H1 (cell line): Measurements from ENCODE around the gene GAPDH. TPM values are rescaled to one million over a fixed set of nuclear protein-coding genes. Genes with fewer than 3 reads are reported as not detected.

Source experiments
- CTCF ChIA-PET: fragments of 300-600 bp; sonication (Branson Sonifier 250); formaldehyde crosslinking; loops from one replicate; lab custom pipeline; 2021; ENCODE audit not compliant: partially characterized antibody; lab: Charles Lee
- POLR2A ChIA-PET: fragments of 300-600 bp; sonication (Branson Sonifier 250); formaldehyde crosslinking; loops from one replicate; lab custom pipeline; 2021; ENCODE audit warnings: inconsistent platforms; ENCODE audit not compliant: partially characterized antibody; lab: Charles Lee
- DNase-seq, 2 experiments: peaks; one replicate each; pipeline versions ENCODE4 v3.0.0 to v3.0.0-alpha.2; 2010 to 2022; ENCODE audit warnings: low spot score in 2 of 2, low read depth in 1 of 2, mixed read lengths in 1 of 2
- FAIRE-seq: peaks from 2 replicates; lab custom pipeline; 2011; peaks lifted over from hg19 to GRCh38; lab: Jason Lieb, UNC
- H2AFZ ChIP-seq: 2 replicates; pipeline ENCODE4 v1.8.1; 2012; ENCODE audit warnings: low read length, inconsistent platforms
- H2AK5ac ChIP-seq: 2 replicates; pipeline ENCODE4 v1.6.1; 2013; ENCODE audit warnings: low read depth, low read length
- H2BK120ac ChIP-seq: replicated peaks from 2 replicates; pipeline ENCODE3; 2013; ENCODE audit warnings: low read depth, low read length, inconsistent platforms
- H2BK12ac ChIP-seq: 2 replicates; pipeline ENCODE4 v1.6.1; 2013; ENCODE audit warnings: low read depth, low read length
- H2BK15ac ChIP-seq: 2 replicates; pipeline ENCODE4 v1.6.1; 2013; ENCODE audit warnings: low read length
- H2BK20ac ChIP-seq: 2 replicates; pipeline ENCODE4 v1.6.1; 2013; ENCODE audit warnings: low read length
- H2BK5ac ChIP-seq: 2 replicates; pipeline ENCODE4 v1.6.1; 2013; ENCODE audit warnings: low read depth, low read length
- H3K14ac ChIP-seq: 2 replicates; pipeline ENCODE4 v1.6.1; 2013; ENCODE audit warnings: inconsistent platforms; ENCODE audit not compliant: insufficient read length
- H3K18ac ChIP-seq: 2 replicates; pipeline ENCODE4 v1.6.1; 2013; ENCODE audit warnings: low read length; ENCODE audit errors: extremely low read depth
- H3K23ac ChIP-seq: 2 replicates; pipeline ENCODE4 v1.6.1; 2013; ENCODE audit warnings: inconsistent platforms; ENCODE audit not compliant: insufficient read length
- H3K23me2 ChIP-seq: 2 replicates; pipeline ENCODE4 v1.6.1; 2013; ENCODE audit warnings: low read depth, low read length
- H3K27ac ChIP-seq: 2 replicates; pipeline ENCODE4 v1.6.1; 2011; ENCODE audit warnings: low read depth, low read length, inconsistent platforms
- H3K27me3 ChIP-seq, 4 experiments: replicated peaks in 1 of 4; 1 replicate in 1 of 4; 2 replicates in 3 of 4; pipeline versions ENCODE4 v1.6.1 to v1.8.1; 2011 to 2013; ENCODE audit warnings: low read length in 3 of 4, mild to moderate bottlenecking in 3 of 4, inconsistent platforms in 2 of 4, mixed read lengths in 2 of 4, moderate library complexity in 1 of 4; ENCODE audit not compliant: control insufficient read depth in 3 of 4, insufficient read depth in 3 of 4; ENCODE audit errors: extremely low read depth in 1 of 4
- H3K36me3 ChIP-seq, 4 experiments: 2 replicates each; pipeline versions ENCODE4 v1.6.1 to v1.8.1; 2011 to 2013; ENCODE audit warnings: mild to moderate bottlenecking in 4 of 4, low read length in 3 of 4, moderate library complexity in 2 of 4, control low read depth in 1 of 4, inconsistent platforms in 1 of 4; ENCODE audit not compliant: insufficient read depth in 4 of 4, control insufficient read depth in 2 of 4
- H3K4ac ChIP-seq: replicated peaks from 2 replicates; pipeline ENCODE3; 2013; ENCODE audit warnings: low read length, low read depth, mixed read lengths, inconsistent platforms; ENCODE audit not compliant: insufficient read length
- H3K4me1 ChIP-seq, 4 experiments: replicated peaks in 1 of 4; 1 replicate in 1 of 4; 2 replicates in 3 of 4; pipeline versions ENCODE4 v1.6.1 to v1.8.1; 2011 to 2013; ENCODE audit warnings: low read length in 3 of 4, inconsistent platforms in 2 of 4, mixed read lengths in 1 of 4; ENCODE audit not compliant: insufficient read depth in 4 of 4, control insufficient read depth in 3 of 4
- H3K4me2 ChIP-seq, 2 experiments: 2 replicates each; pipeline versions ENCODE4 v1.6.1 to v1.8.1; 2011 to 2013; ENCODE audit warnings: low read depth in 2 of 2, low read length in 2 of 2, control low read depth in 1 of 2, inconsistent platforms in 1 of 2, mild to moderate bottlenecking in 1 of 2; ENCODE audit not compliant: insufficient read depth in 1 of 2
- H3K4me3 ChIP-seq, 4 experiments: fragments of 200-600, 300-600 bp in 1 of 4; sonication (generic), shearing (Covaris generic), sonication (Bioruptor Twin) in 1 of 4; 2 replicates each; pipeline versions ENCODE4 v1.5.1 to v1.8.1; 2011 to 2016; ENCODE audit warnings: low read length in 4 of 4, low read depth in 3 of 4, control low read depth in 2 of 4, inconsistent platforms in 2 of 4, mild to moderate bottlenecking in 2 of 4, mixed read lengths in 1 of 4, moderate library complexity in 1 of 4; ENCODE audit not compliant: insufficient read depth in 2 of 4; ENCODE audit errors: extremely low read depth in 1 of 4
- H3K56ac ChIP-seq: replicated peaks from 2 replicates; pipeline ENCODE3; 2013; ENCODE audit warnings: low read depth, mild to moderate bottlenecking, mixed read lengths, low read length, inconsistent platforms; ENCODE audit not compliant: insufficient read length
- H3K79me1 ChIP-seq: 2 replicates; pipeline ENCODE4 v1.6.1; 2013; ENCODE audit warnings: low read depth, low read length, control low read depth
- H3K79me2 ChIP-seq, 2 experiments: 2 replicates each; pipeline versions ENCODE4 v1.6.1 to v1.8.1; 2012 to 2013; ENCODE audit warnings: low read length in 2 of 2, mild to moderate bottlenecking in 2 of 2, inconsistent platforms in 1 of 2; ENCODE audit not compliant: insufficient read depth in 2 of 2, control insufficient read depth in 1 of 2
- H3K9ac ChIP-seq, 4 experiments: replicated peaks in 1 of 4; 1 replicate in 1 of 4; 2 replicates in 3 of 4; pipeline versions ENCODE4 v1.6.1 to v1.8.1; 2011 to 2013; ENCODE audit warnings: low read depth in 3 of 4, low read length in 3 of 4, control low read depth in 2 of 4, mild to moderate bottlenecking in 2 of 4, moderate library complexity in 2 of 4, inconsistent platforms in 1 of 4; ENCODE audit errors: extremely low read depth in 1 of 4
- H3K9me3 ChIP-seq, 2 experiments: 2 replicates each; pipeline versions ENCODE4 v1.6.1 to v1.8.1; 2012 to 2013; ENCODE audit warnings: mild to moderate bottlenecking in 2 of 2, moderate library complexity in 2 of 2, control low read depth in 1 of 2, inconsistent platforms in 1 of 2, low read depth in 1 of 2, low read length in 1 of 2, mixed read lengths in 1 of 2; ENCODE audit not compliant: insufficient read depth in 2 of 2
- H4K20me1 ChIP-seq, 2 experiments: replicated peaks in 1 of 2; 2 replicates each; pipeline versions ENCODE3 to v1.8.1; 2011 to 2013; ENCODE audit warnings: inconsistent platforms in 2 of 2, low read length in 2 of 2, mild to moderate bottlenecking in 1 of 2; ENCODE audit not compliant: insufficient read depth in 2 of 2, control insufficient read depth in 1 of 2
- H4K5ac ChIP-seq: 2 replicates; pipeline ENCODE4 v1.6.1; 2013; ENCODE audit warnings: low read length, low read depth, mixed read lengths, inconsistent platforms; ENCODE audit not compliant: insufficient read length
- H4K8ac ChIP-seq: 2 replicates; pipeline ENCODE4 v1.8.0; 2013; ENCODE audit warnings: mild to moderate bottlenecking, moderate library complexity, low read length, inconsistent platforms; ENCODE audit not compliant: insufficient read depth; ENCODE audit errors: extremely low read depth
- H4K91ac ChIP-seq: replicated peaks from 2 replicates; pipeline ENCODE3; 2013; ENCODE audit warnings: low read length, mixed read lengths, inconsistent platforms; ENCODE audit not compliant: insufficient read length
- SAP30 ChIP-seq: fragments of 300-600 bp; sonication (generic); IDR thresholded peaks from 2 replicates; pipeline ENCODE4 v1.7.1; 2012; ENCODE audit warnings: low read length, moderate library complexity, mild to moderate bottlenecking, inconsistent platforms; ENCODE audit not compliant: insufficient read depth, insufficient replicate concordance
- SIN3A ChIP-seq, 2 experiments: IDR thresholded peaks in 1 of 2; conservative IDR thresholded peaks in 1 of 2; 2 replicates each; pipeline ENCODE4 v1.6.1; 2011 to 2012; ENCODE audit warnings: low read length in 2 of 2, improper control_type of control experiment in 1 of 2, low read depth in 1 of 2, mild to moderate bottlenecking in 1 of 2
- SP1 ChIP-seq: IDR thresholded peaks from 2 replicates; pipeline ENCODE4 v1.6.1; 2011; ENCODE audit warnings: low read depth, low read length
- WGBS, 2 experiments: shearing (Covaris generic) in 1 of 2; methylation state at CpG; one replicate each; pipeline versions ENCODE4 v1.1.6 to v1.1.7; 2013 to 2015; ENCODE audit warnings: low lambda C conversion rate in 2 of 2, mixed read lengths in 2 of 2, inconsistent platforms in 1 of 2, low coverage in 1 of 2, missing lambda C conversion rate in 1 of 2; ENCODE audit not compliant: insufficient replicate concordance in 2 of 2, insufficient coverage in 1 of 2, insufficient read length in 1 of 2; ENCODE audit errors: extremely low coverage in 1 of 2, missing lambda C conversion rate in 1 of 2; 5-methylcytosine and 5-hydroxymethylcytosine counted together
- polyA plus RNA-seq, 7 experiments: library from polyadenylated mRNA; depleted of rRNA in 3 of 7; stranded (reverse) in 5 of 7; unstranded in 2 of 7; fragments of >200 nt in 5 of 7; fragments of 200-250 nt in 2 of 7; gene quantifications; 1 replicate in 5 of 7; 2 replicates in 1 of 7; 4 replicates in 1 of 7; pipeline versions ENCODE4 v1.2.1 to v1.2.3, GENCODE V29; 2011 to 2013; ENCODE audit warnings: missing spikeins in 2 of 7, mixed read lengths in 2 of 7
- total RNA-seq: library from RNA; stranded (reverse); fragmentation: NEBNext Ultra II Directional; extraction: Animal tissue kit (Norgen Biotek cat#: 25700); gene quantifications from 2 replicates; pipeline ENCODE4 v1.2.1, GENCODE V29; 2021

The GAPDH gene
- total and polyA plus RNA-seq, 2 of the 8 experiments (the other 6 are each of a cell fraction or from before 2014, with no cell fraction given): 5,175 to 15,878 TPM

GRCh38 chr12:6494258-6494743 is 40.0 kb upstream of the GAPDH start:
- POLR2A ChIA-PET: interaction anchor here (0.8 to 3.9 kb wide), 10 partner anchors 9 to 111 kb away, joined by 3 to 39 read pairs (median 6); partner anchors contain the start of genes GAPDH, NOP2 and VAMP1
- H3K36me3 ChIP-seq: peaks cover 5 to 39% (median 20%) of the 10 kb centered on the region in 4 experiments; a peak in 7 of 8 replicates
- H3K79me2 ChIP-seq: peaks cover 0 to 38% of the 10 kb centered on the region in 2 experiments; a peak in 3 of 4 replicates
- H2BK5ac ChIP-seq: peak overlapping the region; percentile 87
- peaks cover 0 to 6% (median 4%) of the 10 kb centered on the region in 4 experiments; a peak in 4 of 7 replicates for H3K4me1 ChIP-seq
- peak overlapping the region; percentile 36 to 89 (median 66) for H3K9ac ChIP-seq
- peak overlapping the region; percentile 24 for H3K56ac ChIP-seq
- no peak overlapping the region for H2BK12ac ChIP-seq
- DNase-seq: no peak
- H4K8ac ChIP-seq: no peak overlapping the region
- H3K4me3 ChIP-seq: peak overlapping the region; percentile 60 to 93 (median 86)
- no peak overlapping the region for H3K23ac ChIP-seq
- peak overlapping the region; percentile 11; the same call in 1 of the 2 replicates for H3K18ac ChIP-seq
- no peak overlapping the region for H2AK5ac ChIP-seq
- peak overlapping the region; percentile 57 for H4K5ac ChIP-seq
- H2BK20ac ChIP-seq: no peak overlapping the region
- no peak overlapping the region for H2BK120ac ChIP-seq
- H4K20me1 ChIP-seq: peaks cover 4% of the 10 kb centered on the region in 2 experiments
- no peaks in the 10 kb centered on the region for H3K27me3 ChIP-seq
- H4K91ac ChIP-seq: peak overlapping the region; percentile 31
- H3K79me1 ChIP-seq: peaks cover 3% of the 10 kb centered on the region
- no peaks in the 10 kb centered on the region for H3K9me3 ChIP-seq
- peaks cover 7% of the 10 kb centered on the region for H3K23me2 ChIP-seq
- peak overlapping the region; percentile 53; the same call in 1 of the 2 replicates for H2AFZ ChIP-seq
- 6% methylated on average over 14 of the region's 14 CpGs; no CpG with 5 or more reads in 1 of the 2 experiments for WGBS, 2 experiments
- H2BK15ac ChIP-seq: no peak overlapping the region
- peak overlapping the region; percentile 81; the same call in 1 of the 2 replicates for H3K27ac ChIP-seq
- H3K14ac ChIP-seq: no peak overlapping the region
- CTCF ChIA-PET: interaction anchor here (1.0 to 3.0 kb wide), 3 partner anchors 11 to 43 kb away, joined by 3 to 15 read pairs (median 6); no protein-coding TSS in a partner anchor
- peak overlapping the region; percentile 44 for H3K4ac ChIP-seq
- H3K4me2 ChIP-seq: peak overlapping the region; percentile 86 to 88
- FAIRE-seq: no peak
- no peak for TF ChIP-seq SP1
- peak; percentile 18 for TF ChIP-seq SAP30
- peak in 1 of 2 experiments; percentile 41; a peak in 2 of 4 replicates for TF ChIP-seq SIN3A (conservative IDR thresholded peaks at IDR 0.05 in 1 of 2, IDR thresholded peaks at IDR 0.05 in 1 of 2; ENCODE audit: low read depth in 1 of 2, low read length in 2 of 2)
